PC-3 (cell line): ENCODE results near the gene DIP2A. TPM values are rescaled to one million over a fixed set of nuclear protein-coding genes. Genes with fewer than 3 reads are reported as not detected.
A peak's percentile ranks its signal among the peaks of the same experiment; 100 is the strongest.

ENCODE experiments used
- ATAC-seq: fragments of 200-7000 bp; cut with Tn5 transposase; 2 replicates; pipeline ENCODE4 v1.9.1; 2020; ENCODE audit warnings: mild to moderate bottlenecking, moderate library complexity
- BruUV-seq: library from RNA; stranded (reverse); fragments of 400-500 nt; replicated peaks from 2 replicates; lab custom pipeline; 2021; lab: Mats Ljungman, UMichigan
- CTCF ChIA-PET: fragments of 300-600 bp; sonication (Branson Sonifier 250); formaldehyde crosslinking; loops from one replicate; lab custom pipeline; 2022; ENCODE audit warnings: antibody characterized with exemption; lab: Charles Lee
- POLR2A ChIA-PET: fragments of 300-600 bp; sonication (Branson Sonifier 250); formaldehyde crosslinking; loops from one replicate; lab custom pipeline; 2022; ENCODE audit warnings: antibody characterized with exemption; ENCODE audit not compliant: unreplicated experiment; lab: Charles Lee
- DNase-seq: peaks from one replicate; pipeline ENCODE4 v3.0.0-alpha.2; 2015
- H2AFZ ChIP-seq: fragments of 300-600 bp; sonication (generic); 2 replicates; pipeline ENCODE4 v1.6.0; 2016; ENCODE audit warnings: antibody characterized with exemption, low read length
- H3F3A ChIP-seq: fragments of 300-600 bp; sonication (generic); one replicate; pipeline ENCODE4 v1.6.0; 2017; ENCODE audit warnings: antibody characterized with exemption, low read length, control low read depth, mild to moderate bottlenecking; ENCODE audit not compliant: unreplicated experiment
- H3K27ac ChIP-seq: fragments of 300-600 bp; sonication (generic); 2 replicates; pipeline ENCODE4 v1.5.1; 2016; ENCODE audit warnings: mild to moderate bottlenecking, low read length
- H3K27me3 ChIP-seq: fragments of 300-600 bp; sonication (generic); 2 replicates; pipeline ENCODE4 v1.6.1; 2016; ENCODE audit warnings: low read length, mixed read lengths
- H3K36me3 ChIP-seq: fragments of 300-600 bp; sonication (generic); 2 replicates; pipeline ENCODE4 v1.6.1; 2016; ENCODE audit warnings: low read depth, mixed run types, low read length, mixed read lengths
- H3K4me1 ChIP-seq: fragments of 300-600 bp; sonication (generic); 2 replicates; pipeline ENCODE4 v1.5.1; 2016; ENCODE audit warnings: low read length; ENCODE audit not compliant: insufficient read depth
- H3K4me2 ChIP-seq: fragments of 300-600 bp; sonication (generic); 2 replicates; pipeline ENCODE4 v1.6.0; 2016; ENCODE audit warnings: low read length
- H3K4me3 ChIP-seq: fragments of 300-600 bp; sonication (generic); 2 replicates; pipeline ENCODE4 v1.5.1; 2016; ENCODE audit warnings: mild to moderate bottlenecking, low read length, mixed read lengths
- H3K79me2 ChIP-seq: fragments of 300-600 bp; sonication (generic); 2 replicates; pipeline ENCODE4 v1.6.1; 2017; ENCODE audit warnings: low read length, mixed read lengths
- H3K9ac ChIP-seq: fragments of 300-600 bp; sonication (generic); 2 replicates; pipeline ENCODE4 v1.6.0; 2016; ENCODE audit warnings: mild to moderate bottlenecking, low read length
- H3K9me2 ChIP-seq: fragments of 300-600 bp; sonication (generic); replicated peaks from 2 replicates; pipeline ENCODE4 v1.6.1; 2016; ENCODE audit warnings: mixed run types, low read length, mixed read lengths
- H3K9me3 ChIP-seq: fragments of 300-600 bp; sonication (generic); 2 replicates; pipeline ENCODE4 v1.6.1; 2016; ENCODE audit warnings: low read length, mixed read lengths
- H4K20me1 ChIP-seq: fragments of 300-600 bp; sonication (generic); 2 replicates; pipeline ENCODE4 v1.6.1; 2016; ENCODE audit warnings: low read length, mixed read lengths
- CTCF ChIP-seq: fragments of 300-600 bp; sonication (generic); conservative IDR thresholded peaks from 2 replicates; pipeline ENCODE4 v1.5.1; 2017; ENCODE audit warnings: antibody characterized with exemption, low read depth, mild to moderate bottlenecking, low read length
- EZH2 ChIP-seq: fragments of 300-600 bp; sonication (generic); IDR thresholded peaks from one replicate; pipeline ENCODE4 v1.6.1; 2017; ENCODE audit warnings: antibody characterized with exemption, mild to moderate bottlenecking, low read length; ENCODE audit not compliant: unreplicated experiment
- EZH2phosphoT487 ChIP-seq: fragments of 300-600 bp; sonication (generic); IDR thresholded peaks from 2 replicates; pipeline ENCODE4 v1.6.1; 2018; ENCODE audit warnings: mild to moderate bottlenecking, antibody characterized with exemption, low read length, borderline replicate concordance
- intact Hi-C: fragments of 100-400 bp; cut with micrococcal nuclease; formaldehyde crosslinking; loops from 2 replicates; pipeline ENCODE4 v1.9.0; 2023
- total RNA-seq: library from RNA; depleted of rRNA; stranded (reverse); fragments of >200 nt; gene quantifications from 2 replicates; pipeline ENCODE4 v1.2.3, GENCODE V29; 2014; rRNA removed

DIP2A gene
- total RNA-seq, 1 experiment from 2014 or later: 23.7 TPM

- intact Hi-C loops: no loop called here
- no peak overlapping the region for H2AFZ ChIP-seq
- no peaks in the 10 kb centered on the region for H3K79me2 ChIP-seq
- peak; percentile 9 for DNase-seq
- no peaks in the 10 kb centered on the region for H3K9me3 ChIP-seq
- H3K36me3 ChIP-seq: no peaks in the 10 kb centered on the region
- H3K9ac ChIP-seq: no peak overlapping the region
- no peak overlapping the region for H3K4me2 ChIP-seq
- TF ChIP-seq EZH2: no peak
- TF ChIP-seq CTCF: no peak
- TF ChIP-seq EZH2phosphoT487: no peak
- ATAC-seq: peak; percentile 92
- no peak overlapping the region for H3K27ac ChIP-seq
- ChIA-PET CTCF (no interaction called here), POLR2A (interaction anchor here (0.6 kb wide), 1 partner anchor 59 kb away, joined by 3 read pairs; no protein-coding TSS in a partner anchor)
- no peaks in the 10 kb centered on the region for H4K20me1 ChIP-seq
- H3K9me2 ChIP-seq: no peaks in the 10 kb centered on the region
- H3K4me1 ChIP-seq: no peaks in the 10 kb centered on the region
- no peak overlapping the region for H3K4me3 ChIP-seq
- no TSS peak for BruUV-seq
- H3F3A ChIP-seq: no peaks in the 10 kb centered on the region
- no peaks in the 10 kb centered on the region; the same call in 1 of the 2 replicates for H3K27me3 ChIP-seq
These were observed 160.2 kb downstream of the DIP2A start for GRCh38 chr21:46618738-46619379.

Other genes starting within 250 kb of the DIP2A start
- gene LSS, start 230.1 kb upstream of the DIP2A start, total RNA-seq: 45.7 and 53.9 TPM in 2 replicates
- gene MCM3AP, start 173.3 kb upstream of the DIP2A start, total RNA-seq: 105 and 140 TPM in 2 replicates
- 38.2 and 39.0 TPM in 2 replicates for gene YBEY, start 172.5 kb upstream of the DIP2A start, total RNA-seq
- 14.6 and 15.3 TPM in 2 replicates for gene C21orf58, start 135.0 kb upstream of the DIP2A start, total RNA-seq
- 51.4 and 93.0 TPM in 2 replicates for gene PCNT, start 134.7 kb upstream of the DIP2A start, total RNA-seq
- gene S100B, start 146.2 kb downstream of the DIP2A start, total RNA-seq: not detected in 2 replicates
- 101 and 128 TPM in 2 replicates for gene PRMT2, start 176.8 kb downstream of the DIP2A start, total RNA-seq